Posterior cingulate gyrus (tissue), 11 donors: ENCODE measurements around the gene LCNL1.

Experiments used
- DNase-seq, 10 donors: peaks; one replicate each; pipeline versions ENCODE4 v3.0.0 to v3.0.0-alpha.2; 2020 to 2021; ENCODE audit warnings: mixed read lengths in 3 of 10
- intact Hi-C: fragments of 100-400 bp; cut with DNase I; formaldehyde crosslinking; loops from one replicate; pipeline ENCODE4 v1.15.1; 2023

The LCNL1 gene

GRCh38 chr9:136982232-136983051, at the start of gene LCNL1:
TSS of gene LCNL1 (plus strand) at chr9:136982993. CDS start at chr9:136983587, 594 bp downstream.
- DNase-seq, result peak in 7 of 10 donors; percentile 43 to 91 (median 55)
- intact Hi-C loops, result no loop called here

- intact Hi-C loops, result no loop called here
- no peak for DNase-seq
Observed at GRCh38 chr9:136934277-136934676, 48.5 kb upstream of the LCNL1 start.

- intact Hi-C loops, result no loop called here
Observed at GRCh38 chr9:136935651-136936050, 47.1 kb upstream of the LCNL1 start.

GRCh38 chr9:136936645-136937170, 46.1 kb upstream of the LCNL1 start:
- intact Hi-C loops, result no loop called here
- DNase-seq, result peak in 2 of 10 donors; percentile 86 to 87

More at GRCh38 chr9:136935651-136936050, 47.1 kb upstream of the LCNL1 start:
- peak in 1 of 10 donors; percentile 56 for DNase-seq

- DNase-seq, result peak in 2 of 10 donors; percentile 57 to 64
- intact Hi-C loops, result no loop called here
Observed at GRCh38 chr9:136937186-136938001, 45.4 kb upstream of the LCNL1 start.

- intact Hi-C loops, result no loop called here
- DNase-seq, result peak in 3 of 10 donors; percentile 64 to 83 (median 77)
Observed at GRCh38 chr9:136939431-136939995, 43.3 kb upstream of the LCNL1 start.

GRCh38 chr9:136939996-136940525, 42.7 kb upstream of the LCNL1 start:
- intact Hi-C loops, result loop anchor here (10.0 kb wide), 2 partner anchors 95 to 145 kb away; partner anchors contain the start of genes AJM1, CCDC183, PHPT1 and TMEM141
- peak in 8 of 10 donors; percentile 52 to 96 (median 75) for DNase-seq

GRCh38 chr9:136940526-136941230, 42.1 kb upstream of the LCNL1 start:
- intact Hi-C loops, result loop anchor here (10.0 kb wide), 2 partner anchors 96 to 146 kb away; partner anchors contain the start of genes AJM1, CCDC183, PHPT1 and TMEM141
- peak in 1 of 10 donors; percentile 62 for DNase-seq

GRCh38 chr9:136941231-136942111, 41.3 kb upstream of the LCNL1 start:
- peak in 2 of 10 donors; percentile 66 to 76 for DNase-seq
- intact Hi-C loops, result loop anchor here (10.0 kb wide), 2 partner anchors 97 to 147 kb away; partner anchors contain the start of genes AJM1, CCDC183, PHPT1 and TMEM141

GRCh38 chr9:136942112-136942880, 40.5 kb upstream of the LCNL1 start:
- intact Hi-C loops, result loop anchor here (10.0 kb wide), 2 partner anchors 97 to 147 kb away; partner anchors contain the start of genes AJM1, CCDC183, PHPT1 and TMEM141
- DNase-seq, result peak in 2 of 10 donors; percentile 72 to 80

GRCh38 chr9:136942881-136943230, 39.9 kb upstream of the LCNL1 start:
- intact Hi-C loops, result loop anchor here (10.0 kb wide), 2 partner anchors 98 to 148 kb away; partner anchors contain the start of genes AJM1, CCDC183, PHPT1 and TMEM141
- peak in 3 of 10 donors; percentile 6 to 72 (median 64) for DNase-seq

GRCh38 chr9:136943291-136944211, 39.2 kb upstream of the LCNL1 start:
- DNase-seq, result peak in 2 of 10 donors; percentile 51 to 86
- intact Hi-C loops, result loop anchor here (10.0 kb wide), 2 partner anchors 99 to 149 kb away; partner anchors contain the start of genes AJM1, CCDC183, PHPT1 and TMEM141

- intact Hi-C loops, result loop anchor here (10.0 kb wide), 2 partner anchors 99 to 149 kb away; partner anchors contain the start of genes AJM1, CCDC183, PHPT1 and TMEM141
- no peak for DNase-seq
Observed at GRCh38 chr9:136944212-136944518, 38.6 kb upstream of the LCNL1 start.

- intact Hi-C loops, result loop anchor here (10.0 kb wide), 2 partner anchors 100 to 150 kb away; partner anchors contain the start of genes AJM1, CCDC183, PHPT1 and TMEM141
- DNase-seq, result peak; percentile 86 to 99 (median 92)
Observed at GRCh38 chr9:136944519-136945332, 38.1 kb upstream of the LCNL1 start, which contains the start of the genes C8G and FBXW5. TSS of gene C8G (plus strand) at chr9:136945243. CDS start at chr9:136945321, 78 bp downstream. TSS of gene FBXW5 (minus strand) at chr9:136944738. CDS start at chr9:136944083, 655 bp downstream.
